HFF-Myc (cell line): ENCODE measurements around the gene LORICRIN.
"Not testable (repeated sequence)": the region's sequence is repeated elsewhere in the genome, so short reads cannot be mapped to it uniquely, and the experiment has no call there.

Source experiments
- DNase-seq: peaks from one replicate; pipeline ENCODE4 v3.0.0-alpha.2; 2011; ENCODE audit warnings: low read depth; ENCODE audit errors: extremely low read depth
- H3K4me3 ChIP-seq: replicated peaks from 2 replicates; pipeline ENCODE4 v1.5.1; 2011; ENCODE audit warnings: low read depth, mild to moderate bottlenecking, control low read depth, low read length
- TF ChIP-seq, protein P1 (sequence below): IDR thresholded peaks from 2 replicates; pipeline ENCODE4 v1.5.1; 2012; ENCODE audit warnings: mild to moderate bottlenecking, low read depth, low read length, control low read depth; ENCODE audit errors: missing control alignments

Gene LORICRIN

DNA sequence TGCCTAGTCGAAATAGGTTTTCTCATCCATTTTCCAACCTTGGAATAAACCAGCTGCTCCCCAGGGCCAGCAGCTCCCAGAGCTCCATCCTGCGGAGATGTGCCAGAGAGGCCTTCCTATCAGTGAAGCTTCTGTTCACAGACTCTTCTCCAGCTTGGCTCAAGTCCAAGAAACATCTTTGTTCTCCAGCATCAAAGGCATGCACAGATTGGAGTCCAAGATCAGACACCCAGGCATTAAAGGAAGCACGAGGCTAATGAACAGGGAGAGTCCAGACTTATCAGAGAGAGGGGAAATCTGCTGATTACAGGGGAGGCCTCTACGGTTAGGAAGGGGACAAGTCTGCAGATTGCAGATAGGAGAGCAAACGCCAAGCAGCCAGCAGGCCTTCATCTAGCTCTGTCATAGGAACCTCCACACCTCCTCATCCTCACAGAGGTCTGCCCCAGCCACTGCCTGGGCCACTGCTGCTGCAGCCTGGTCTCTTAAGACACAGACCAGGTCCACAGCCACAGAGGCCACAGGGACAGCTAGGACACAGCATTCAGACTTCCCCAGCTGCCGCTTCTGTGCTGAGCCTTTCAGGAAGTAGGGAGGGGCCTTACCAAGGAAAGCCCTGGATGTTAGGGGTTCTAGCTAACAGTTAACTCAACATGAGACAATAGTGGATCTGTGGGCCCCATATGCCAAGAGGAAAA is 38.7 kb upstream of the LORICRIN start:
- TF ChIP-seq, protein P1, sequence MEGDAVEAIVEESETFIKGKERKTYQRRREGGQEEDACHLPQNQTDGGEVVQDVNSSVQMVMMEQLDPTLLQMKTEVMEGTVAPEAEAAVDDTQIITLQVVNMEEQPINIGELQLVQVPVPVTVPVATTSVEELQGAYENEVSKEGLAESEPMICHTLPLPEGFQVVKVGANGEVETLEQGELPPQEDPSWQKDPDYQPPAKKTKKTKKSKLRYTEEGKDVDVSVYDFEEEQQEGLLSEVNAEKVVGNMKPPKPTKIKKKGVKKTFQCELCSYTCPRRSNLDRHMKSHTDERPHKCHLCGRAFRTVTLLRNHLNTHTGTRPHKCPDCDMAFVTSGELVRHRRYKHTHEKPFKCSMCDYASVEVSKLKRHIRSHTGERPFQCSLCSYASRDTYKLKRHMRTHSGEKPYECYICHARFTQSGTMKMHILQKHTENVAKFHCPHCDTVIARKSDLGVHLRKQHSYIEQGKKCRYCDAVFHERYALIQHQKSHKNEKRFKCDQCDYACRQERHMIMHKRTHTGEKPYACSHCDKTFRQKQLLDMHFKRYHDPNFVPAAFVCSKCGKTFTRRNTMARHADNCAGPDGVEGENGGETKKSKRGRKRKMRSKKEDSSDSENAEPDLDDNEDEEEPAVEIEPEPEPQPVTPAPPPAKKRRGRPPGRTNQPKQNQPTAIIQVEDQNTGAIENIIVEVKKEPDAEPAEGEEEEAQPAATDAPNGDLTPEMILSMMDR: no peak
- H3K4me3 ChIP-seq: no peak overlapping the region
- DNase-seq: no peak

DNA sequence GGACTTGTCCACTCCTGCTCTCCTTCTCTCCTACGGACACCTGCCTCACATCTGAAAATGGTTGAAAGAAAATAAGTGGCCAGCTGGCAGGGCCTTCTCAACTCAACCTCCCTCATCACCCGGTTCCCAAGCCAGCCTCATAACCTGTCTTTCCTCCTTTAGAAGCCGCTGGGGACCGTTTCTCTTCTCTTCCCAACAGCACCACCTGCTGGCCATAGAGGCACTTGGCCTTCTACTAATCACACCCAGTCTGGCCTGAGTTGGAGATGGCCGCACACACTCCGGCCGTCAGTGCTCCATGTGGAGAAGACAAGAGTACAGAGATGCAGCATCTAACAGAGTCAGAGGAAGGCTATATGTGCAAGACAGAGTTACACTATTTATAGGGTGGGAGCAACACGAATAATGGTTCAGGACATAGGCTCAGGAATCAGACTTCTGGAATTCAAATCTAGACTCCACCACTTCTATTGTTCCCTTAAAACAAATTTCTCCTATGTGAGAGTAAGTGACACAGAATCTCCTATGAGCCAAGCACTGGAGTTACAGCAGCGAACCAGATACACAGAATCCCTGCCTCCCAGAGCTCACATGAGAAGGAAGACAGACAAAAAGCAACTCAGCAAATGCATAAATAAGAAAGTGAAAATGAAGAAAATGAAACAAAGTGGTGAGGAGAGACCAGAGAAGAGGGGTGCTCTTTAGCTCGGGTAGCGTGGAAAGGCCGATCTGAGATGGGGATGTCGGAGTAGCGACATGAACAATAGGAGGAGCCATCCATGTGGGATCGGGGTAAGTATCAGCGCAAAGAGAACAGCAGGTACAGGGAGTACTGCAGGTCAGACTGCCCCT is 36.2 kb upstream of the LORICRIN start:
- not testable (repeated sequence) for H3K4me3 ChIP-seq
- peak; percentile 1 for DNase-seq
- TF ChIP-seq, protein P1: peak; percentile 57

DNA sequence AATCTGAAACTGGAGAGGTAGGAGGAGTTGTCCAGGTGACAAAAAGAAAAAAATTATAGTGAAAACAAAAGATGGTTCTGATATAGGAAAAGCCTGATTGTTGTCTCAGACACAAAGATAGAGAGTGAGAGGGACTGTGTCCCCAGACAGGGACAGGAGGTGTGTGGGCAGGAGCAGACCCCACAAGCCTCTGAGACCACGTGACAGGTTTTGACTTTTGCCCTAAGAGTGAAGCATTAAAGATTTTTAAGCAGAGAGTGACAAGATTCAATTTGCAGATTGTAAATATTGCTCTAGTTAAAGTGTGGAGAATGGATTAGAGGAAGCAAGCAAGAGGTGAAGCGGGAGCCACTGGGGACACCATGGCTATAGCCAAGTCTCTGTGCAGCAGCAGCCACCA is 31.7 kb upstream of the LORICRIN start:
- no peak for DNase-seq
- H3K4me3 ChIP-seq: no peak overlapping the region
- TF ChIP-seq, protein P1: no peak

DNA sequence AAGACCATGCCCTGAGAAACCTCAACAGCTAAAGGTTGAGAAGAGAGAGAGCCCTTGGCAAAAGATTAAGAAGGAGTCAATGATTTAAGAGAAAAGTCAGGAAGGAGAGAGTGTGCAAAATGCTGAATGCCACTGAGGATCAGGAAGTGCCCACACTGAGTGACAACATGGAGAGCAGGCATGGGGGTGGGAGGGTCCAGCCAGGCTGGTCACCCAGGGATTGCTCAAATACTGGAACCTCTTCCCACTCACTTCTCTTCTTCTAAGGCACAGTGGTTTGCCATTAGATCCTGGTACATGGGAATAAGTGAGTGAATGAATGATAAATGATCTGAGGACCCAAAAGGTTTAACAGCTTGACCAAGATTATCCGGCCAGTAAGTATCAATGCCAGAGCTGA is 31.0 kb upstream of the LORICRIN start:
- H3K4me3 ChIP-seq: no peak overlapping the region
- TF ChIP-seq, protein P1: no peak
- no peak for DNase-seq

DNA sequence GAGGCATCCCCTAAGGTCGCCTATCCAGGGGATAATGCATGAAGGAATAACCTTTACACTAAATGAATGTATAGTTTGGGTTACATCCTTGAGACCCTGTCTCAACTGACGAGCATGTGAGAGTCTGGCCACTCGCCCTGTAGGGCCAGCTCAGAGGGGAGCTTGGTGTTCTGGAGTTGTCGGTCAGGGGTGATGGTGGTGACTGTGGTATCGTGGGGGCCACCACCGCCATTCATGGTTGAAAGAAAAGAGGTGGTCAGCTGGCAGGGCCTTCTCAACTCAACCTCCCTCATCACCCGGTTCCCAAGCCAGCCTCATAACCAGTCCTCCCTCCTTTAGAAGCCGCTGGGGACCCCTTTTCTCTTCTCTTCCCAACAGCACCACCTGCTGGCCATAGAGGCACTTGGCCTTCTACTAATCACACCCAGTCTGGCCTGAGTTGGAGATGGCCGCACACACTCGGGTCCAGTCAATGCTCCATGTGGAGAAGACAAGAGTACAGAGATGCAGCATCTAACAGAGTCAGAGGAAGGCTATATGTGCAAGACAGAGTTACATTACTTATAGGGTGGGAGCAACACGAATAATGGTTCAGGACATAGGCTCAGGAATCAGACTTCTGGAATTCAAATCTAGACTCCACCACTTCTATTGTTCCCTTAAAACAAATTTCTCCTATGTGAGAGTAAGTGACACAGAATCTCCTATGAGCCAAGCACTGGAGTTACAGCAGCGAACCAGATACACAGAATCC is 30.2 kb upstream of the LORICRIN start:
- DNase-seq, H3K4me3 ChIP-seq: not testable (repeated sequence)
- TF ChIP-seq, protein P1: peak; percentile 53

- TF ChIP-seq, protein P1: no peak
- DNase-seq: no peak
- no peak overlapping the region for H3K4me3 ChIP-seq
Observed at GRCh38 chr1:153231363-153231762, 28.1 kb upstream of the LORICRIN start.
